ENCODE measurements around the gene CMC2. TPM values are rescaled to one million over a fixed set of nuclear protein-coding genes. Genes with fewer than 3 reads are reported as not detected.

CMC2 gene
- total and polyA plus RNA-seq, 2 of the 8 experiments (the other 6 are each of a cell fraction or from before 2014, with no cell fraction given) = 66.6 to 116 TPM

GRCh38 chr16:81040842-81041241, 34.2 kb upstream of the CMC2 start:
- no peak overlapping the region for H2AK5ac ChIP-seq (ENCODE audit: low read depth, low read length)
- no peaks in the 10 kb centered on the region for H3K27me3 ChIP-seq (replicated peaks in 1 of 4; ENCODE audit: control insufficient read depth in 3 of 4, extremely low read depth in 1 of 4, insufficient read depth in 3 of 4, low read length in 3 of 4)
- no peak overlapping the region for H3K4me2 ChIP-seq (ENCODE audit: insufficient read depth in 1 of 2, low read depth in 2 of 2, low read length in 2 of 2)
- no peak overlapping the region for H3K18ac ChIP-seq (ENCODE audit: extremely low read depth, low read length)
- H3K4me1 ChIP-seq (replicated peaks in 1 of 4; ENCODE audit: control insufficient read depth in 3 of 4, insufficient read depth in 4 of 4, low read length in 3 of 4) = peaks cover 0 to 6% (median 2%) of the 10 kb centered on the region in 4 experiments; a peak in 4 of 7 replicates
- H4K91ac ChIP-seq (replicated peaks; ENCODE audit: insufficient read length, low read length) = no peak overlapping the region
- H4K8ac ChIP-seq (ENCODE audit: extremely low read depth, insufficient read depth, low read length) = no peak overlapping the region
- H3K79me1 ChIP-seq (ENCODE audit: low read depth, low read length) = peaks cover 6% of the 10 kb centered on the region
- H4K5ac ChIP-seq (ENCODE audit: insufficient read length, low read depth, low read length) = no peak overlapping the region
- H3K23ac ChIP-seq (ENCODE audit: insufficient read length) = no peak overlapping the region
- no peak overlapping the region for H3K9ac ChIP-seq (replicated peaks in 1 of 4; ENCODE audit: extremely low read depth in 1 of 4, low read depth in 3 of 4, low read length in 3 of 4)
- H3K56ac ChIP-seq (replicated peaks; ENCODE audit: insufficient read length, low read depth, low read length) = no peak overlapping the region
- no peak for DNase-seq (ENCODE audit: low read depth in 1 of 2, low spot score in 2 of 2)
- no peak overlapping the region for H2BK12ac ChIP-seq (ENCODE audit: low read depth, low read length)
- H3K23me2 ChIP-seq (ENCODE audit: low read depth, low read length) = peaks cover 2% of the 10 kb centered on the region
- peaks cover 14 to 61% (median 43%) of the 10 kb centered on the region in 4 experiments for H3K36me3 ChIP-seq (ENCODE audit: control insufficient read depth in 2 of 4, insufficient read depth in 4 of 4, low read length in 3 of 4)
- no peak overlapping the region for H2BK15ac ChIP-seq (ENCODE audit: low read length)
- H3K4ac ChIP-seq (replicated peaks; ENCODE audit: insufficient read length, low read depth, low read length) = no peak overlapping the region
- H3K4me3 ChIP-seq (ENCODE audit: extremely low read depth in 1 of 4, insufficient read depth in 2 of 4, low read depth in 3 of 4, low read length in 4 of 4) = no peak overlapping the region
- H4K20me1 ChIP-seq (replicated peaks in 1 of 2; ENCODE audit: control insufficient read depth in 1 of 2, insufficient read depth in 2 of 2, low read length in 2 of 2) = peaks cover 2 to 11% of the 10 kb centered on the region in 2 experiments
- H3K79me2 ChIP-seq (ENCODE audit: control insufficient read depth in 1 of 2, insufficient read depth in 2 of 2, low read length in 2 of 2) = peaks cover 6 to 47% of the 10 kb centered on the region in 2 experiments
- no peak for FAIRE-seq
- POLR2A ChIA-PET (ENCODE audit: partially characterized antibody) = interaction anchor here (1.0 kb wide), 1 partner anchor 34 kb away, joined by 3 read pairs; no protein-coding TSS in a partner anchor
- H3K14ac ChIP-seq (ENCODE audit: insufficient read length) = no peak overlapping the region
- WGBS, 2 experiments (ENCODE audit: extremely low coverage in 1 of 2, insufficient coverage in 1 of 2, insufficient read length in 1 of 2, insufficient replicate concordance in 2 of 2, low coverage in 1 of 2, low lambda C conversion rate in 2 of 2, missing lambda C conversion rate in 1 of 2) = 91% methylated on average over 5 of the region's 5 CpGs; no CpG with 5 or more reads in 1 of the 2 experiments
- H2BK120ac ChIP-seq (replicated peaks; ENCODE audit: low read depth, low read length) = no peak overlapping the region
- TF ChIP-seq GTF2F1 (IDR thresholded peaks at IDR 0.05; ENCODE audit: borderline replicate concordance, low read depth, low read length) = no peak
- no peak for TF ChIP-seq ATF3 (IDR thresholded peaks at IDR 0.05; ENCODE audit: insufficient read depth, low read depth, low read length)
- no peak for TF ChIP-seq POLR2AphosphoS5 (IDR thresholded peaks at IDR 0.05; ENCODE audit: low read depth, low read length)
- no peak for TF ChIP-seq ATF2 (IDR thresholded peaks at IDR 0.05; ENCODE audit: low read length)
- no peak for TF ChIP-seq TAF1 (IDR thresholded peaks at IDR 0.05; ENCODE audit: low read depth, low read length)
- no peak for TF ChIP-seq RXRA (IDR thresholded peaks at IDR 0.05; ENCODE audit: insufficient read depth, low read depth, low read length)
- no peak for TF ChIP-seq SIX5 (IDR thresholded peaks at IDR 0.05; ENCODE audit: low read depth, low read length)
- no peak for TF ChIP-seq BRCA1 (IDR thresholded peaks at IDR 0.05; ENCODE audit: low read depth, low read length)
- H2BK5ac ChIP-seq (ENCODE audit: low read depth, low read length) = no peak overlapping the region
- no peak overlapping the region for H2AFZ ChIP-seq (ENCODE audit: low read length)
- no peak overlapping the region for H3K27ac ChIP-seq (ENCODE audit: low read depth, low read length)
- no peak overlapping the region for H2BK20ac ChIP-seq (ENCODE audit: low read length)
- H3K9me3 ChIP-seq (ENCODE audit: insufficient read depth in 2 of 2, low read depth in 1 of 2, low read length in 1 of 2) = no peaks in the 10 kb centered on the region
- CTCF ChIA-PET (ENCODE audit: partially characterized antibody) = interaction anchor here (0.9 to 1.3 kb wide), 2 partner anchors 27 to 36 kb away, joined by 3 read pairs; no protein-coding TSS in a partner anchor
